GM18870 (cell line): ENCODE measurements around the gene AHRR.
"Not testable (repeated sequence)": the region's sequence is repeated elsewhere in the genome, so short reads cannot be mapped to it uniquely, and the experiment has no call there.

ENCODE experiments used
- ATAC-seq: cut with Tn5 transposase; IDR thresholded peaks from one replicate; pipeline ENCODE4 v1.9.1; 2021; ENCODE audit warnings: moderate library complexity; ENCODE audit not compliant: unreplicated experiment

The AHRR gene

DNA sequence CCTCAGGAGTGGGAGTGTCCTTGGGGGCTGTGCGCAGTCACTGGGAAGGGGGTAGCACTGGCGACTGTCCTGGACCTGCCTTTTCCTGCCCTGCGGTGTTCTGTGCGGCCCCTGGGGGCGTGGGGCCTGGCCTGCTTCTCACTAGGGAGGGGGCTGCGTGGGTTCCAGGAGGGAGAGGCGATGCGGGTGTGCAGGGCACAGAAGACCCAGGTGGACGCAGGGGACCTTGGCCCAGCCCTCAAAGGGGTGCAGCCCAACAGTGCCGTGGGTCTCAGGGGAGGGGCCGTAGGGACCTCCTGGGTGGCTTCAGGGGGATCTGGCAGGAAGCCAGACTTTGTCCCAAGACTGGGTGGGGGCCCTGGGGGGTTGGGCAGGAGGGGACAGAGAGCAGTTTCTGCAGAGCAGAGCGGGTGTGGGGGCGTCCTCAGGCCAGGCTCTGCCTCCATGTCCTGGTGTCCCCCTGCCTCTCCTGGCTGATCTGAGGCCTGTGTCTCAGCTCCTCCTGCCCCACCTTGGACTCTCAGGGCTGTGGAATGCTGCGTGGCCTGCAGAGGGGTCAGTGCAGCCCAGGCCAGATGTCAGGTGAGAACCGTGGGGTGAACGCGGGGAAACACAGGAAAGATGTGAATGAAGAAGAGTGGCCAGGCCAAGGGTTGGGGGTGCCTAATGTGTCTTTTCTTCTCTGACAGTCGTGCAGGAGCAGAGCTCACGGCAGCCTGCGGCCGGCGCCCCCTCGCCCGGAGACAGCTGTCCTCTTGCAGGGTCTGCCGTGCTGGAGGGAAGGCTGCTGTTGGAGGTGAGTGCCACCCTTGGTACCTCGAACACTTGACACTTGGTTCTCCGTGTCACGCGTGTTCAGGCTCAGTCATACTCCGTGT lies 54.6 kb downstream of the AHRR start:
- no peak for ATAC-seq

DNA sequence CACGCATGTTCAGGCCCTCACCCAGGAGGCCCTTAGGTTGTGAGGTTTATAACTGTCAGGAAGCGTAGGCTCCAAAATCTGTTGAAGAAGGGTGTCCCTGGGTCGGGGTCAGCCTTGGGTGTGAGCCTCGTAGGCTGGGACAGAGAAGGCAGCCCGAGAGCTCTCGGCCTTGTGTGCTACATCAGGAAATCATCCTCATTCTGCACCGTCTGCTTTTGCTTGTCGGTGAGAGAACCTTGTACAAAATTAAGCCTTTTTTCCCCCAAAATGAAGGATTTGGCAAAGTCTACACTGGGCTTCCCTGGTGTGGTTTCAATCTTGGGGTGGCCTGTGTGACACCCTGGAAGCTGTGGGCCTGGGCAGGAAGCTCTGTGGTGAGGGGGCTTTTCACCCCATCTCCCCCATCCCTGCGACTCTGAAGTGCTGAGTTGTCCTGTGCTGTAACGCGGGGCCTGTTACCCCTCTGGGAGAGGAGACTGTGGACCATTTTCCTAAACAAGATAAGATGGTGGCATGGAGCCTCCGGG lies 55.3 kb downstream of the AHRR start:
- ATAC-seq: no peak

DNA sequence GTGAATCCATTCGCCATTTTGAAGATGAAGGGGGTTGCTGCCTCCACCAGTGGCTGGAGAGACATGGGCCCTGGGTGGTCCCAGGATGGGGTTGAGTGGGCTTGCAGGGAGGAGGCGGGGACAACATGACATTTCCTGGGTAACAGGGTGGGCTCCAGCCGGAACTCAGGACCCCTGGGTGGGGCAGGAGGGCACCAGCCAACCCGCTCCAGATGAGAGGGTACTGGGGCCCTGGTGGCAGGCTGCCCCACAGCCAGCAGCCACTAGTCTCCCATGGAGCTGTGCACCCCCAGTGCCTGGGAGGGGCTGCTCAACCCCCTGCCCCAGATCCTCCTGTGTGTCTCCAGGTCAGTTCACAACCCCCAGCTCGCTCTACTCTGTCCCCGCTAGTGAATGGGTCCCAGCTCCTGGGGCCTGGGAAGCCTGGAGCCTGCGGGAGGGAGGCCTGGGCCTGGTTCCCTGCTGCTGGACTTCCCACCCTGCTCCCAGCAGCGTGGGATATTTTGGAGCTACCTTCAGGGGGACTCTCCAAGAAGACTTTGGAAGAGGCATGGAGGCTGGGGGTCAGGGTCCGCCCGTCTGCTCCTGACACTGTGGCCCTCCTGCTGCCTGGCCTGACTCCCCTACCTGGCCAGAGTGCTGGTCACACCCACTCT lies 55.9 kb downstream of the AHRR start:
- ATAC-seq: no peak

DNA sequence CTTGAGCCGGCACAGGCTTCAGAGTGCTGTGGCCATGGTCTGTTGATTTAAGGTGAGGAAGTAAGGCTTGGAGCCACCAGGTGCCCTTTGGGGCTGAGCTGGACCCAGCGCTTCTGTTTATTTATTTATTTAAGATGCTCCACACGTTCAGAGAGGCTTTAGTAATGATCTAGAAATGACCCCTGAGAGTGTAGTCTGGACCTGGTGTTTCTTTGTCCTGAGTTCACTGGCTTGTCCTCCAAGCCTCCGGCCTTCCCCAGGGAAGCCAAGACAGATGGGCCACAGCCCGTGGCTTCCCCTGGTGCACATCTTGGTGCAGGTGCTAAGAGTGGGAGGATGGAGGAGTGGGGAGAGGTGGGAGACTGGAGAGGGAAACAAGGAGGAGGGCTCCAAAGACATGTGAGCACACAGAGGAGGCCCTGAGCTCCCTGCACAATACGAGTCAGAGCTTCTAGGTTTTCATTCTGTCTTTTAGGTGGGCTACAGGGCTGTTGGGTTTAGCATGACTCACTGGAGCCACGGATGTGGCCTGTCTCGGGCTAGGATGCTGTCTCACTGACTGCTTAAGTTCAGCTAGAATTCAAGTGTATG lies 56.9 kb downstream of the AHRR start:
- ATAC-seq: no peak

DNA sequence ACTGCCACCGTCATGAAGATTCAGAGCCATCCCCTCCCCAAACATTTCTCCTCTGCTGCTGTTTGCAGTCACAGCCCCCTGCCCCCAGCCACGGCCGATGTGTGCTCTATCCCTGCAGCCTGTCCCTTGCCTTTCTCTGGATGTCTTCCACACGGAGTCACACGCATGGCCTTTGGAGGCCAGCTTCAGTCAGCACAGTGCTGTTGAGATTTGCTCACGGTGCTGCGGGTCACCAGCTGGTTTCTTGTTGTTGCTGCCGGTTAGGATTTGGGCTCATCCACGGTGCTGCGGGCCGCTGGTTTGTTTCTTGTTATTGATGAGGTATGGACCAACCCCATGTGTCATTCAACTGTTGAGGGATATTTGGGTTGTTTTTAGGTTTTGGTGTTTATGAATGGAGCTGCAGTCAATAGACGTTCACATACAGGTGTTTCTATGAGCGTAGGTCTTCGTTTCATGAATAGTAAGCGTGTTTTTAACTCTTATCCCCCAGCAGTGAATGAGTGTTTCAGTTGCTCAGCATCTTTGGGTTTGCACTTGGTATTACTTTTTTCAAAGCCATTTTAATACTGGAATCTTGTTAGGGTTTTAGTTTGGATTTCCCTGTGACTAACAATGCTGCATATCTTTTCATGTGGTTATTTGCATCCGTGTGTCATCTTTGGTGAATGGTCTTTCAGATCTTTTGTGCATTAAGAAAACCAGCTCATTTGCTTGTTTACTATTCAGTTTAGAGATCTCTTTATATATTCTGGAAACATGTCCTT lies 57.6 kb downstream of the AHRR start:
- ATAC-seq: no peak

DNA sequence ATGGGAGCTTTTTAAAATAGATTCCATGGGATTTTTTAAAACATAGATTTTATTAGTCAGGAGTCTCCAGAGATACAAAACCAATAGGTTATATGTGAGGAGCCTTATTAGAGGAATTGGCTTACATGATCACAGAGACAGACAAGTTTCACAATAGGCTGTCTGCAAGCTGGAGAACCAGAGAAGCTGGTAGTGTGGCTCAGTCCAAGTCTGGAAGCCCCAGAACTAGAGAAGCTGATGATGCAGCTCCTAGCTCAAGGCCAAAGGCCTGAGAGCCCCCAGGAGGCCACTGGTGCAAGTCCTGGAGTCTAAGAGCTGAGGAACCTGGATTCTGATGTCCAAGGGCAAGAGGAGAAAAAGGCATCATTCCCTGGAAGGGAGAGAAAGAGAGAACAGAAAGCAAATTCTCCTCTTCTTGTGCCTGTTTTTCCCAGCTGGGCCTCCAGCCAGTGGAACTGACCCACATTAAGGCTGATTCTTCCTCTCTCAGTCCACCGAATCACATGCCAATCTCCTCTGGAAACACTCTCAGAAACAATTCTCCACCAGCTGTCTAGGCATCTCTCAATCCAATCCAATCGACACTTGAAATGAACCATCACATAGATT lies 59.3 kb downstream of the AHRR start:
- ATAC-seq: no peak

DNA sequence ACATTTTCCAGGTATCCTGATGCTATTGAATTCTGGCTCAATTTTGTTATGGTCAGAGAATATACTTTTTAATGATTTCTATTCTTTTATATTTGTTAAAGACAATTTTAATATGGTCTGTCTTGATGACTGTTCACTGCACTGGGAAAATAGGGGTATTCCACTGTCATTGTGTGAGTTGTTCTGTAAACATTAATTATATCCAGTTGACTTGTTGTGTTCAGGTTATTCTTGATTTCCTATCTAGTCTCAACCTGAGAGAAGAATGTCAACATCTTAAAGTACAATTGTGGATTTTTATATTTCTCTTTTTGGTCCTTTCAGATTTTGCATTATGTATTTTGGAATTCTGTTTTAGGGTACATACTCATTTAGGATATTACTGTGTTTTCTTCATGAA lies 61.6 kb downstream of the AHRR start:
- no peak for ATAC-seq

DNA sequence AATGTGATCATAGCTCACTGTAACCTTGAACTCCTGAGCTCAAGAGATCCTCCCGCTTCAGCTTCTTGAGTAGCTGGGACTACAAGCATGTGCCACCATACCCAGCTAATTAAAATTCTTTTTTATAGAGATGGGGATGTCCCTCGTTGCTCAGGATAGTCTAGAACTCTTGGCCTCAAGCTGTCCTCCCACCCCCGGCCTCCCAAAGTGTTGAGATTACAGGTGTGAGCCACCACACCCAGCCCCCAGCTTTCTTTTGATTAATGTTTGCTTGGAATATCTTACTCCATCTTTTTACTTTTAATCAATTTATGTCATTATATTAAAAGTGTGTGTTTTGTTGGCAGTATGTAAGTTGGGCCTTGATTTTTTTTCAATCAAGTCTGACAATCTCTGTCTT lies 62.1 kb downstream of the AHRR start:
- no peak for ATAC-seq

DNA sequence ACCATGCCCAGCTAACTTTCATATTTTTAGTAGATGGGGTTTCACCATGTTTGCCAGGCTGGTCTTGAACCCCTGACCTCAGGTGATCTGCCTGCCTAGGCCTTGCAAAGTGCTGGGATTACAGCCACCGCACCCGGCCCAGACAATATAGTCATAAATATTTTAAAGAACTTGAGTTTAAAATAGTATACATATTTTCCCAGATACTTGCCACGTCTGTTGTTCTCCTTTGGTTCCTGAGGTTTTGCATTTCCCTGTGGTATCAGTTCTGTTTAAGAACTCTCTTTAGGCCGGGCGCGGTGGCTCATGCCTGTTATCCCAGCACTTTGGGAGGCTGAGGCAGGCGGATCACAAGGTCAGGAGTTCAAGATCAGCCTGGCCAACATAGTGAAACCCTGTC lies 63.1 kb downstream of the AHRR start:
- not testable (repeated sequence) for ATAC-seq

DNA sequence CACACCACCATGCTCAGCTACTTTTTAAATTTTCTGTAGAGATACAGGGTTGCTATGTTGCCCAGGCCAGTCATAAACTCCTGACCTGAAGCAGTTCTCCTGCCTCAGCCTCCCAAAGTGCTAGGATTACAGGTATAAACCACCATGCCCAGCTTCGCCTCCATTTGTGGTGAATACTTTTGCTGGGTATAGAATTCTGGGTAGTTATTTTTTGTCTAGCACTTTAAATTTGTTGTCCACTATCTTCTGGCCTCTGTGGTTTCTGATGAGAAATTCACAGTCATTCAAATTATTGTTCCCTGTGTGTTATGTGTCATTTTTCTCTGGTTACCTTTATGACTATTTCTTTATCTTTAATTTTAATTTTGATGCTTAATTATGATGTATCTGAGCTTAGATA lies 63.8 kb downstream of the AHRR start:
- ATAC-seq: no peak

DNA sequence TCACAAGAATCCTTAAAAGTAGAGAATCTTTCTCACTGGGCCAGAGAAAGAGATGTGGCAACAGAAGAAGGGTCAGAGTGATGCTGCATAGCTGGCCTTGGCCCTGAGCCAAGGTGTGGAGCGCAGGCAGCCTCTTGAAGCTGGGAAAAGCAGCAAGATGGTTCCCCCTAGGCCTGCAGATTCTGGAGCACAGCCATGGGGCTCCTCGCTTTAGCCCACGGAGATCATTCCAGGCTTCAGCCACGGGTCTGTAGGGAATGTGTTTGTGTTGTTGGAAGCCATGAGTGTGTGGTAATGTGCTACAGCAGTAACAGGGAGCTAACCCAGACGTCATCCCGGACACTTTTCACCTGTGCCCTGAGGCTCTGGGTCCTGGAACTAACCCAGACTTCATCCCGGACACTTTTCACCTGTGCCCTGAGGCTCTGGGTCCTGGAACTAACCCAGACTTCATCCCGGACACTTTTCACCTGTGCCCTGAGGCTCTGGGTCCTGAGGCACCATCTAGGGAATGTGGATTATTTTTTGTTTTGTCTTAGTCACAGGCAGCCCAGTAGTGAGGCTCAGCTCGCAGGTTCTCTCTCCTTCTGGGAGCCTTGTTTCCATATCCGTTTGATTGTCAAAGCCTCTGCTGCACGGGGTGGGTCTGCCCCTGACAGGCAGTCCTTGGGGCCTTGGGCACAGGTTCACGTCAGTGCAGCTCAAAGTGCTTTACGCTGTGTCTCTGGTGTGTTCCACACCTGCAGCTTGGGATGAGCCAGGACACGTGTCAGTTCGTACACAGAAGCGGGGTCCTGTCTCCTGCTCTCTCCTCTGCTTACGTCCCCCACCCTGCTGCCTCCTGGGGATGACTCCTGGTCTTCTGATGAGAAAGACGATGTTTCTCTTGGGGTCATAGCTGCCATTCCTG lies 65.2 kb downstream of the AHRR start:
- no peak for ATAC-seq

DNA sequence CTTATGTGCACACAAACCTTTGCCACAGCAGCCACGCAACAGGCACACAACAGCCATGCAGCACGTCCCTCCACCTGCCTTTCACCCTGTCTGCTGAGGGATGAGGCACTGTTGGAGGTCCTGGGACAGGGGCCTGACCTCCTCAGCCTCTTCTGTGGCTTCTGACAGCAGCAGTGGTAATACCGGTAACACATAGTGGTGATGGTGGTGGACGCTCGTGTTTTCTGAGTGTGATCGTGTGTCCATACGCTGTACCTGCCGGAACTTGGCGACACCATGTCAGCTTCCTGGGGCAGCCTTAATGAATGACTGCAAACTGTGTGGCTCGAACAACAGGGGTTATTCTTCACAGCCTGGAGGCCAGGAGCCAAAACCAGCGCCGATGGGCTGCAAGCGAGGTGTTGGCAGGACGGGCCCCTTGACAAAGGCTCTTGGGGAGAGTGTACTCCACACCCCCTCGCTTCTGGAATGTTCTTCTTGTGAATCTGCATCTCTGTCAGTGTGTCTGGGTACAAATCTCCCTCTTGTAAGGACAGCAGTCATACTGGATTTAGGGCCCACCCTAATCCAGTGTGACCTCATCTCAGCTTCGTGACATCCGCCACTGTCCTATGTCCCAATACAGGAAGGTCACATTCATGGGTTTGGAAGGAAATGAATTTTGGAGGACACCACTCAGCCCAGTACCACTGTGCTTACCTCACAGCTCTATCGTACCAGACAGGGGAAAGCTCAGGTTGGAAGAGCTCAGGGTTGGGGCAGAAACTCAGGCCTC lies 66.2 kb downstream of the AHRR start:
- ATAC-seq: no peak

DNA sequence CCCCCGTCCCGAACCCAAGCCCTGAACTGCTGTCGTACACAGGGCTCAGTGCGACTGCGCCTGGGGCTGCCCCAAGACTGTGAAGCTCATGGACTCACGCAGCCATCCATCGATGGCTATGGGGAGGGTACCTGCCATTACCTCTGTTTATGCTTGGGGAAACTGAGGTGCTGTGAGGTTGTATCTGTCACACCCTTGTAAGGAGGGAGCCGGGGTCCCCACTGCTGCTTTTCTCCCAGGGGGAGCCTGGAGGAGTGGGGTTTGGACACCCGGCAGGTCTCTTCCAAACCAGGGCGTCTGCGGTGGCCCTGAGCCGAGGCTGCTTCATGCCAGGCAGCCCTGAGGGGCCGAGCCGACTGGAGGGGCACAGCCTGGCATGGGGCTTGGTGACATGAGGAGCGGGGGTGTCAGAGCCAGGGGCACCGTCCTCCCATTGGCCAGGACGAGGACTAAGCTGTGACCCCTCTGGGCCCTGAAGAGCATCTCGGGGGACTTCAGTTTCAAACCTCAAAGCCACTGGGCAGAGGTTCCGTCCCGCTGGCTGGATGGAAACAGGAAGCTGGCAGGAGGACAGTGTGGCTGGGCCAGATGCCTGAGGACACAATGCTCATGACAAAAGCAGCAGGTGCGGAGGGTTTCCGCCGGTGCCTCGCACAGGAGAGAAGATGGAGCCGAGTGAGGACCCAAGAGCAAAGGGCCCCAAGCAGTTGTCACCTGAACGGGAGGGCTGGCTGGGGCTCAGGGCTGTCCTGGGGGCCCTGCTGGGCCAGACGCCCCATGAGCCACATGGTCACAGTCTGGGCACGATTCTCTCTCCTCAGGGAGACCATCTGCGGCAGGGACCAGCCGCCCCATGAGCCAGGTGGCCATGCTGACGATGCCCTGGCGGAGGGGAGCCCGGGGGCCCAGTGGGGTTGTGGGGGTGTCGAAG lies 67.0 kb downstream of the AHRR start:
- no peak for ATAC-seq

DNA sequence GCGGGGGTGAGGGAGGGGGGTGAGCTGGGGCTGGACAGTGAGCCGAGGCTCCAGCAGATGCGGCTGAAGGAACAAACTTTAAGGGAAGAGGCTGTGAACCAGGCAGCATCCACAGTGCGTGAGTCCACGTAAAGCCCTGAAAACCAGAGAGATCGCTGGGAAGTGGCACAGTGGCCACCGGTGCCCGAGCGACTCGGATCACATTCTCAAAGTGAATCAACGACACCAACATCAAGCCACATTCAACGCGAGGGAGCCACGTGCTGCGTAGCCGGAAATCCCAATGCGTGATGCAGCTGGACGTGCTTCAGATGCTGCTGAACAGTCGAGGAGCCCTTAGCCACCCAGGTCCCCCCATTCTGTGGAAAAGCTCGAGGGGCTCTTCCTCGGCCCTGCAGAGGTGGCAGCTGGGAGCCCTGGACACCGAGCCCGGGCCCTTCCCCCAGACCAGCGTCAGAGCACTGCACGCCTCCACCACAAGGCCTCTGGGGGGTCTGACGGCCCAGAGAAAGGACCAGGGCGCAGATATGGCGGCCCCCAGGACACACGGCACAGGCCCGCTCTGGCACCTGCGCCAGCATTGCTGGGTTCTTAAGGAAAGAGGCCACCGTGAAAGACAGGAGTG lies 67.8 kb downstream of the AHRR start:
- ATAC-seq: no peak

DNA sequence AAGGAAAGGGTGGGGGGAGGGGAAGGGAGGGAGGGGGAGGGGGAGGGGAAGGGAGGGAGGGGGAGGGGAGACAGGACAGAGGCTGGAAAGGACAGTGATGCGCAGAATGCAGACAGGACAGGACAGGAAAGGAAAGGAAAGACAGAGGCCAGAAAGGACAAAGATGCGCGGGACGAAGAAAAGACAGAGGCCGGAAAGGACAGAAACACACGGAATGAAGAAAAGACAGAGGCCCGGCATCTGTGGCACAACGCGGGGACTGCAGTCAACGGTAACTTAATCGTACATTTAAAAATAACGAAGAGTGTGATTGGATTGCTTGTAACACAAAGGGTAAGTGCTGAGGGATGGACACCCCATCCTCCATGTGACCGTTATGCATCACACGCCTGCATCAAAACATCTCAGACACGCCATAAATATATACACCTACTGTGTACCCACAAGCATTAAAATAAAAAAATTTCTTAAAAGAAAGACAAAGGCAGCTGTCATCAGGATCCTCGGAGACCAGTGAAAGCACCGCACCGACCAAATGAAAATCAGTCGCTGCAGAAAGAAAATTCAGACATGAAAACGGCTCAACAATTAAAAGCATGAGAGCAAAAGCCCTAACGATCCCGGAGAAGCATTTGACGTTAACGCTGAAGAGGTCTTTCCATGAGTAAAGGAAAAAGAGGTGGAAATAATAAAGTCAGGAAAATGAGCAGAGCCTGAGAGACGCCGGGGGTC lies 68.5 kb downstream of the AHRR start:
- ATAC-seq: no peak

DNA sequence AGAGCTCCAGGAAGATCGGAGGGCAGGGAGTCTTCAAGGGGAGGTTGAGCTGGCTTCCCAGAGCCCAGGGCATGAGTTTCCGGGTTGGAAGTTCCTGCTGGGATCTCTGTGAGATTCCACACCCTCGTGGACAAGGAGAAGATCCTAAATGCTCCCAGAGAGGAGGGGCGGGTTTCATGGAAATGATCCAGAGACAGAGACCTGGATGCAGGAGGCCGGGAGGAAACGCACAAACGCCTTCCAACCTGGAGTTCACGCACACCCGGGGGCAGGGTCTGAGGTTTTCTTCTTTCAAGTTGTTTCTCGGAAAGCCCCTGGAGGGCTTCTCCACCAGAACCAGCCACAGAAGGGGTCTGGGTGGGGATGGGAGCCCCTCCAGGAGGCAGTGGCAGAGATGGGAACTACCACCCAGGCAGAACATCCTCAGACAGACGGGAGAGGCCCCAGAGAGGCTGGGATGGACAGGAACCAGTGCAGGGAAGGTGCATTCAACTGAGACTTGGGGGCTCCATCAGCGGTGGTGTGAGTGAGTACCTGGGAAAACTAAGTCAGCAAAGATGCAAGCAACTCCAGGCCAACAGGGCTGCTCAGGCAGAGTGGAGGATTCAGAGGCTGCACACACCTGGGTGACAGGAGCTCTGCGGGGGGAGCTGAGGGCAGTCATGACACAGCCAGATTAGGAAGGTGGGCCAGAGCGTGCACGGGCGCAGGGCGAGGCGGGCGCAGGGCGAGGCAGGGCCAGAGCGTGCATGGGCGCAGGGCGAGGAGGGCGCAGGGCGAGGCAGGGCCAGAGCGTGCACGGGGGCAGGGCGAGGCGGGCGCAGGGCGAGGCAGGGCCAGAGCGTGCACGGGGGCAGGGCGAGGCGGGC lies 69.3 kb downstream of the AHRR start:
- ATAC-seq: no peak
